HG03103 (cell line): ENCODE data around the gene IMPA2.
"Not testable (repeated sequence)": the region's sequence is repeated elsewhere in the genome, so short reads cannot be mapped to it uniquely, and the experiment has no call there.

Source experiments
- ATAC-seq: cut with Tn5 transposase; IDR thresholded peaks from one replicate; pipeline ENCODE4 v1.9.1; 2021; ENCODE audit warnings: low read depth; ENCODE audit not compliant: unreplicated experiment

IMPA2 gene

GRCh38 chr18:12064086-12064763 is 82.9 kb downstream of the IMPA2 start:
- no peak for ATAC-seq

GRCh38 chr18:12065397-12065796 is 84.1 kb downstream of the IMPA2 start:
- no peak for ATAC-seq

GRCh38 chr18:12066910-12067511 is 85.7 kb downstream of the IMPA2 start:
- no peak for ATAC-seq

- no peak for ATAC-seq
These were observed 86.4 kb downstream of the IMPA2 start for GRCh38 chr18:12067671-12068070.

GRCh38 chr18:12068316-12068949 is 87.1 kb downstream of the IMPA2 start:
- ATAC-seq: not testable (repeated sequence)

GRCh38 chr18:12068950-12069320 is 87.6 kb downstream of the IMPA2 start:
- no peak for ATAC-seq

GRCh38 chr18:12071066-12071465 is 89.8 kb downstream of the IMPA2 start:
- ATAC-seq: not testable (repeated sequence)

- ATAC-seq: no peak
These were observed 91.7 kb downstream of the IMPA2 start for GRCh38 chr18:12072996-12073395.

GRCh38 chr18:12074736-12075135 is 93.4 kb downstream of the IMPA2 start:
- no peak for ATAC-seq

- ATAC-seq: no peak
These were observed 95.3 kb downstream of the IMPA2 start for GRCh38 chr18:12076424-12077140.

GRCh38 chr18:12077994-12078393 is 96.7 kb downstream of the IMPA2 start:
- not testable (repeated sequence) for ATAC-seq

GRCh38 chr18:12079491-12080237 is 98.4 kb downstream of the IMPA2 start:
- no peak for ATAC-seq
